GM19035 (cell line): ENCODE data around the gene PRKAA2.

ENCODE experiments used
- ATAC-seq: cut with Tn5 transposase; IDR thresholded peaks from one replicate; pipeline ENCODE4 v1.9.1; 2021; ENCODE audit not compliant: unreplicated experiment

Gene PRKAA2

DNA sequence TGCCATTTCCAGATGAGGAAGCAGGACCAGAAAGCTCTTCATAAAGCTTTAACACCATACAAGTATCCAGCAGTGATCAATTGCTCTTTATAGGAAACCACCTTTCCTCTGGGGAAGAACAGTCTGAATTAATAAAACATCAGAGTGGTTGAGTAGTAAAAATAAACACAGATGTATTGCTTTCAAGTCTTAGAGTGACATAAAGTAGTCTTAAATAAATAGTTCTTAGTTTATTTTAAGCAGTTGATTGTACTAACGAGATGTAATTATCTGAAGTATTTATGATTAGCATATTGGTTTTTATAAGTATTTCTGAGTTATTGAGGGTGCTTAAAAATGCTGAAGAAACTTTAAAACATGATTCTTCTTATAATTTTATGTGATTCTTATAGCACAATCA is 67.0 kb downstream of the PRKAA2 start:
- ATAC-seq, result no peak

DNA sequence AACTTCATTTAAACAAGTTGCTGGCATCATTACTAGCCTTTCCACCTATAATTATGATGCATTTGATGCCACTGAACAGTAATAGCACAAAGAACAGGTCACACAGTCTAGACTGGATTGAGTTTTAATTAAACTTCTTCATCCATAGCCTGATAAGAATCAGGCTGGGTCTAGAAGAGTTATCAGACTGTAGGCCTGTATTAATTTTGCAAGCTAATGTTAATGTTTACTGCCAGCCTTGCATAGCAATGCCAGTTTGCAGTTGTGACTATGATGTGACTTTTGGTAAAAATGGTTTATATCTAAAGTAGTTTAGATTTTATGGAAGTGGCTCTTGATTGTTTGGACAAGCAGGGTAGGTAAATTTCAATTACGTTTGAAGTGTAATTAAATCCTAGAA is 68.0 kb downstream of the PRKAA2 start:
- no peak for ATAC-seq

DNA sequence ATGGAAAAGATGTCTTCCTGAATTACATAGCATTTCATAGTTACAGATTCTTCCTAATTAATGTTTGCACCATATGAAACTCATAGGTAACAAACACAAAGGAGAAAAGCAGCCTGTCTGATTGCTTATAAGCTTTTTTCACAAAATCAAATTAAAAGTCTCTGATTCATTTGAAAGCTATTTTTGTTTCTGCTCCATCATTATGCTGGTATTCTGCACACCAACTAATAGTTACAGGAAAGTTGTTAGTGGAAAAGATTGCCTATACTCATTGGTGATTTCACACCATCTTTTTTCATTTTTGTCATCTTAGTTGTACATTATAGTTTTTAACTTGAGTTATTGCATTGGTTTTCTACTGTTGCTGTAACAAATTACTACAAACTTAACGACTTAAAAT is 70.0 kb downstream of the PRKAA2 start:
- ATAC-seq, result no peak

DNA sequence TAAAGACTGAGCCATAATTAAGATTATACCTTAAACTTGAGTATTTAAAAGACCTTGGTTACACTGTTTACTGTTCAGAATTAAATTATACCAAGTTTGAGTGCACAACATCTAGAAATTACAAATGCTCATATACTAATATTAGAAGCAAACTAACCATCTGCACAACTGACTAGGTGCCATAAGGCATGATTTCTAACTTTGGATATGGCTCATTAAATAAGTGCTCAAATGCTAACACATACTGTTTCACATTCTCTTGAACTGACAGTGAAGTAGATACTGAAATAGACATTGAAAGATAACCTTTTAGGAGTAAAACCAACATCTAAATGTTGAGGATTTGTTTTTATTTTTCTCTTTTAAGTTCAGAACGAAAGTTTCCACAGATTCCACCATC is 74.1 kb downstream of the PRKAA2 start:
- no peak for ATAC-seq

GRCh38 chr1:56726706-56727105 is 81.6 kb downstream of the PRKAA2 start:
- no peak for ATAC-seq

DNA sequence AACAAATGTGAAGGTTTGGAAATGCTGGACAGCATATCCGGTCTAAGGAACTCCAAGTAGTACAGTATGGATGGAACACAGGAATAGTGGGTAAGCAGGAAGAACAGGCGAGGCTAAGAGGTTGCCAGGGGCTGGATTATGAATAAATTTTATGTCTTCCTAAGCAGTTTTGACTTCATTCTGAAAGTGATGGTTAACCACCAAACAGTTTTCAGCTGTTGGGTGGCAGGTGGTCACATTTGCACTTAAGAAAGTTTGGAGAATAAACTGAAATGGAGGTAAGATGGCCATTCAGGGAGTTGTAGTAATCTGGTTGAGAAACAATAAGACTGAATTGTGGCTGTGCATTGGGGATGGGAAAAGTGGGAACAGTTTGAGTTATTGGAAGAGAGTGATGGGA is 83.8 kb downstream of the PRKAA2 start:
- ATAC-seq, result no peak

GRCh38 chr1:56745231-56745630 is 100.1 kb downstream of the PRKAA2 start:
- ATAC-seq, result no peak

GRCh38 chr1:56754708-56755479 is 109.8 kb downstream of the PRKAA2 start:
- ATAC-seq, result no peak

GRCh38 chr1:56755911-56756310 is 110.8 kb downstream of the PRKAA2 start:
- no peak for ATAC-seq

DNA sequence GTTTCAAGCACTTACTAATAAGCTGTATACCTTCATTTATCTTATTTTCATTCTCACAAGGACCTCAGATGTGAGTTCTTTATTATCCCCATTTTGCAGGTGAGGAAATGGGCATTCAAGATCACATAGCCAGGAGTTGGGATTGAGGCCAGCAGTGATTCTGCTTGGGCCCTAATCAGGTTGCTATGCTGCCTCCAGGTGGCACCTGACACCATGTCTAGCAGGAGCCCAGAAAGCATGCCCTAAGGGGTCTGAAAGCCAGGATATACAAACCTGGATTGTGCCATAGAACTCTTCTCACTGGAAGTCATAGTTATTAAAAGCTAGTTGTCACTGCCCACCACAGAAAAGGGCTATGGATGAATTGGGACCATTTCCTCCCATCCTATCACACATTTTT is 113.0 kb downstream of the PRKAA2 start:
- ATAC-seq, result no peak

DNA sequence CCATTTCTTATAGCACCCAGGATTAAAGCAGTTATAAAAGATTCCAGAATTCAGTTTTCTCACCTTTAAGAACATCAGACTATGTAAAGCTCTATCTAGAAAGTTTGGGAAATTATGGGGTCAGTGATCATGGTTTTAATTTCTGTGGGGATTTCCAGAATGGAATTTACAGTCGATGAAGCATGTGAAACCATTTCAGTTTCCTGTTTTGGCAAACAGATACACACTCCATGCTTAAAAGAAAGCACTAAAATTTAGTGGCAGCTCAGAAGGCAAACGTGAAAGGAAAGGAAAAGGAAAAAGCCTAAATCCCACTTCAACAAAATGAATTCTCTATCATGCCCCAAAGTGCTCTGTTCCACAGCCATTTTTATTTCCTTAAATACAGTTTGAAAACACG is 113.7 kb downstream of the PRKAA2 start:
- ATAC-seq, result no peak
